HepG2 (cell line): ENCODE measurements around the gene MEGF11. TPM values are rescaled to one million over a fixed set of nuclear protein-coding genes. Genes with fewer than 3 reads are reported as not detected.

ENCODE experiments used
- ATAC-seq: fragments of 200-7000 bp; cut with Tn5 transposase; 3 replicates; pipeline ENCODE4 v1.9.1; 2020; ENCODE audit warnings: mild to moderate bottlenecking, moderate library complexity
- BruUV-seq: library from RNA; stranded (reverse); fragments of 400-500 nt; replicated peaks from 2 replicates; lab custom pipeline; 2021; lab: Mats Ljungman, UMichigan
- CTCF ChIA-PET: fragments of 300-600 bp; formaldehyde crosslinking; extraction: SDS; loops from one replicate; lab custom pipeline; 2021; ENCODE audit warnings: low total read pairs, inconsistent platforms, low intra/inter-chr PET ratio; lab: Yijun Ruan, JAX
- POLR2A ChIA-PET: fragments of 350-600 bp; sonication (Branson Sonifier 250); formaldehyde crosslinking; loops from one replicate; lab custom pipeline; 2020; ENCODE audit warnings: antibody characterized with exemption, inconsistent platforms; lab: Yijun Ruan, JAX
- DNase-seq: peaks from one replicate; pipeline ENCODE4 v3.0.0-alpha.2; 2015; ENCODE audit warnings: low spot score
- FAIRE-seq: peaks from 3 replicates; lab custom pipeline; 2011; peaks lifted over from hg19 to GRCh38; lab: Jason Lieb, UNC
- H2AFZ ChIP-seq: one replicate; pipeline ENCODE4 v1.6.1; 2011; ENCODE audit warnings: low read length, inconsistent platforms
- H3K27ac ChIP-seq: fragments of 300-600 bp; 3 replicates; pipeline ENCODE4 v1.8.0; 2011; ENCODE audit warnings: mixed run types, mild to moderate bottlenecking, mixed read lengths, low read length, inconsistent platforms; ENCODE audit not compliant: insufficient read depth; ENCODE audit errors: extremely low read length
- H3K27me3 ChIP-seq, 2 experiments: fragments of 200-600 bp in 1 of 2; 2 replicates in 1 of 2; 3 replicates in 1 of 2; pipeline versions ENCODE4 v1.6.0 to v1.8.0; 2011; ENCODE audit warnings: low read length in 2 of 2, mild to moderate bottlenecking in 2 of 2, moderate library complexity in 2 of 2, inconsistent platforms in 1 of 2; ENCODE audit not compliant: insufficient read depth in 2 of 2, control insufficient read depth in 1 of 2
- H3K36me3 ChIP-seq, 2 experiments: fragments of 200-600 bp in 1 of 2; replicated peaks in 1 of 2; 2 replicates in 1 of 2; 3 replicates in 1 of 2; pipeline versions ENCODE4 v1.5.1 to v1.8.0; 2011; ENCODE audit warnings: low read length in 2 of 2, inconsistent platforms in 1 of 2; ENCODE audit not compliant: insufficient read depth in 2 of 2, control insufficient read depth in 1 of 2
- H3K4me1 ChIP-seq: 2 replicates; pipeline ENCODE4 v1.5.1; 2012; ENCODE audit warnings: low read length, inconsistent platforms; ENCODE audit not compliant: insufficient read depth
- H3K4me2 ChIP-seq: 2 replicates; pipeline ENCODE4 v1.6.0; 2011; ENCODE audit warnings: low read depth, low read length, inconsistent platforms
- H3K4me3 ChIP-seq, 3 experiments: fragments of 200-600 bp in 1 of 3; sonication (generic), shearing (Covaris generic) in 1 of 3; replicated peaks in 1 of 3; 2 replicates each; pipeline ENCODE4 v1.5.1; 2011 to 2016; ENCODE audit warnings: low read length in 3 of 3, inconsistent platforms in 2 of 3, low read depth in 2 of 3, mild to moderate bottlenecking in 2 of 3, control low read depth in 1 of 3, mixed read lengths in 1 of 3; ENCODE audit not compliant: insufficient read depth in 1 of 3
- H3K79me2 ChIP-seq: one replicate; pipeline ENCODE4 v1.6.1; 2011; ENCODE audit warnings: low read length, inconsistent platforms; ENCODE audit not compliant: insufficient read depth
- H3K9ac ChIP-seq: 2 replicates; pipeline ENCODE4 v1.6.0; 2011; ENCODE audit warnings: mild to moderate bottlenecking, low read depth, low read length, inconsistent platforms; ENCODE audit not compliant: insufficient read depth
- H3K9me3 ChIP-seq: 2 replicates; pipeline ENCODE4 v1.5.1; 2012; ENCODE audit warnings: mild to moderate bottlenecking, low read length
- H4K20me1 ChIP-seq: 2 replicates; pipeline ENCODE4 v1.6.0; 2011; ENCODE audit warnings: inconsistent platforms, mild to moderate bottlenecking, low read length, moderate library complexity; ENCODE audit not compliant: insufficient read depth
- FOSL2 ChIP-seq: sonication (generic); formaldehyde crosslinking; IDR thresholded peaks from 2 replicates; pipeline ENCODE4 v1.4.0; 2020; ENCODE audit warnings: missing genetic modification reagents
- WGBS: methylation state at CpG from one replicate; pipeline ENCODE4 v1.1.6; 2017; ENCODE audit warnings: low lambda C conversion rate; 5-methylcytosine and 5-hydroxymethylcytosine counted together
- in situ Hi-C: cut with HindIII; loops from 2 replicates; pipeline ENCODE4 v1.10.0; 2017; ENCODE audit warnings: low pct_unique_long_range_greater_than_20kb; ENCODE audit not compliant: extremely low pct_ligation_motif_present
- intact Hi-C: fragments of 100-400 bp; cut with micrococcal nuclease; formaldehyde crosslinking; loops from one replicate; pipeline ENCODE4 v1.10.0; 2022; ENCODE audit not compliant: unreplicated experiment
- polyA plus RNA-seq, 8 experiments: library from polyadenylated mRNA; depleted of rRNA in 3 of 8; stranded (reverse) in 7 of 8; unstranded in 1 of 8; fragments of >200 nt; fragmentation: Illumina TruSeq in 4 of 8; extraction: Trizol in 4 of 8; gene quantifications; 2 replicates each; pipeline versions ENCODE4 v1.2.1 to v1.2.3, GENCODE V29; 2011 to 2016; ENCODE audit warnings: low read depth in 4 of 8, missing spikeins in 1 of 8, mixed read lengths in 1 of 8; ENCODE audit not compliant: insufficient read depth in 1 of 8
- total RNA-seq, 5 experiments: library from RNA; depleted of rRNA; stranded (reverse); fragments of >200 nt; fragmentation: Illumina TruSeq; extraction: Trizol; gene quantifications; 2 replicates each; pipeline ENCODE4 v1.2.3, GENCODE V29; 2016; ENCODE audit warnings: low read depth in 1 of 5
- TF ChIP-seq, protein P1 (sequence below): sonication (generic); formaldehyde crosslinking; IDR thresholded peaks from 2 replicates; pipeline ENCODE4 v1.5.0; 2020; ENCODE audit warnings: mild to moderate bottlenecking, missing genetic modification reagents, borderline replicate concordance

MEGF11 gene
- total and polyA plus RNA-seq, 2 of the 13 experiments (the other 11 are each of a cell fraction or from before 2014, with no cell fraction given): not detected

DNA sequence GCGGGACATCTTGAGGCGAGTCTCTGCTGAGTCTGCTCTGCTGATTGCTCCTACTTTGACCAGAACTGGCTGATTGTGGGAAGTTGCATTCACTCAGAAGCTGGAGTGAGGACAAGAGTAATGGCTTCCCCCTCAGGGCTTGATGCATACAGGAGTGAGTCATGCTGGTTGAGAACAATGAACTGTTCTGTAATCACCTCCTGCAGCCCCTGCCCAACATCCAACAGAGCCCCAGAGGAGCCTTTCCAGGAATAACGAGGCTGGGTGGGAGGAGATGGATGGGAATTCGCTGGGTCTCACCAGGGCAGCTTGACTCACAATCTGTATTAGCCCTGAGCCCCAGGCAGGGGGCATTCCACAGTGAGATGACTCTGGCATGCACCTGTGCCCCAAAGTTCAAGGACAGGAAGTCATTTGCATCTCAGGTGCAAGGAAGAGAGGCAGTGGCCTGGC lies 299.2 kb downstream of the MEGF11 start:
- H3K4me1 ChIP-seq: no peaks in the 10 kb centered on the region; the same call in 1 of the 2 replicates
- no peaks in the 10 kb centered on the region for H3K79me2 ChIP-seq
- H4K20me1 ChIP-seq: no peaks in the 10 kb centered on the region
- ATAC-seq (no peak), DNase-seq (no peak), FAIRE-seq (no peak)
- no peak overlapping the region for H3K9ac ChIP-seq
- peak; percentile 45; the same call in 1 of the 2 replicates for TF ChIP-seq FOSL2 (CRISPR knock-in tag)
- TF ChIP-seq, protein P1, sequence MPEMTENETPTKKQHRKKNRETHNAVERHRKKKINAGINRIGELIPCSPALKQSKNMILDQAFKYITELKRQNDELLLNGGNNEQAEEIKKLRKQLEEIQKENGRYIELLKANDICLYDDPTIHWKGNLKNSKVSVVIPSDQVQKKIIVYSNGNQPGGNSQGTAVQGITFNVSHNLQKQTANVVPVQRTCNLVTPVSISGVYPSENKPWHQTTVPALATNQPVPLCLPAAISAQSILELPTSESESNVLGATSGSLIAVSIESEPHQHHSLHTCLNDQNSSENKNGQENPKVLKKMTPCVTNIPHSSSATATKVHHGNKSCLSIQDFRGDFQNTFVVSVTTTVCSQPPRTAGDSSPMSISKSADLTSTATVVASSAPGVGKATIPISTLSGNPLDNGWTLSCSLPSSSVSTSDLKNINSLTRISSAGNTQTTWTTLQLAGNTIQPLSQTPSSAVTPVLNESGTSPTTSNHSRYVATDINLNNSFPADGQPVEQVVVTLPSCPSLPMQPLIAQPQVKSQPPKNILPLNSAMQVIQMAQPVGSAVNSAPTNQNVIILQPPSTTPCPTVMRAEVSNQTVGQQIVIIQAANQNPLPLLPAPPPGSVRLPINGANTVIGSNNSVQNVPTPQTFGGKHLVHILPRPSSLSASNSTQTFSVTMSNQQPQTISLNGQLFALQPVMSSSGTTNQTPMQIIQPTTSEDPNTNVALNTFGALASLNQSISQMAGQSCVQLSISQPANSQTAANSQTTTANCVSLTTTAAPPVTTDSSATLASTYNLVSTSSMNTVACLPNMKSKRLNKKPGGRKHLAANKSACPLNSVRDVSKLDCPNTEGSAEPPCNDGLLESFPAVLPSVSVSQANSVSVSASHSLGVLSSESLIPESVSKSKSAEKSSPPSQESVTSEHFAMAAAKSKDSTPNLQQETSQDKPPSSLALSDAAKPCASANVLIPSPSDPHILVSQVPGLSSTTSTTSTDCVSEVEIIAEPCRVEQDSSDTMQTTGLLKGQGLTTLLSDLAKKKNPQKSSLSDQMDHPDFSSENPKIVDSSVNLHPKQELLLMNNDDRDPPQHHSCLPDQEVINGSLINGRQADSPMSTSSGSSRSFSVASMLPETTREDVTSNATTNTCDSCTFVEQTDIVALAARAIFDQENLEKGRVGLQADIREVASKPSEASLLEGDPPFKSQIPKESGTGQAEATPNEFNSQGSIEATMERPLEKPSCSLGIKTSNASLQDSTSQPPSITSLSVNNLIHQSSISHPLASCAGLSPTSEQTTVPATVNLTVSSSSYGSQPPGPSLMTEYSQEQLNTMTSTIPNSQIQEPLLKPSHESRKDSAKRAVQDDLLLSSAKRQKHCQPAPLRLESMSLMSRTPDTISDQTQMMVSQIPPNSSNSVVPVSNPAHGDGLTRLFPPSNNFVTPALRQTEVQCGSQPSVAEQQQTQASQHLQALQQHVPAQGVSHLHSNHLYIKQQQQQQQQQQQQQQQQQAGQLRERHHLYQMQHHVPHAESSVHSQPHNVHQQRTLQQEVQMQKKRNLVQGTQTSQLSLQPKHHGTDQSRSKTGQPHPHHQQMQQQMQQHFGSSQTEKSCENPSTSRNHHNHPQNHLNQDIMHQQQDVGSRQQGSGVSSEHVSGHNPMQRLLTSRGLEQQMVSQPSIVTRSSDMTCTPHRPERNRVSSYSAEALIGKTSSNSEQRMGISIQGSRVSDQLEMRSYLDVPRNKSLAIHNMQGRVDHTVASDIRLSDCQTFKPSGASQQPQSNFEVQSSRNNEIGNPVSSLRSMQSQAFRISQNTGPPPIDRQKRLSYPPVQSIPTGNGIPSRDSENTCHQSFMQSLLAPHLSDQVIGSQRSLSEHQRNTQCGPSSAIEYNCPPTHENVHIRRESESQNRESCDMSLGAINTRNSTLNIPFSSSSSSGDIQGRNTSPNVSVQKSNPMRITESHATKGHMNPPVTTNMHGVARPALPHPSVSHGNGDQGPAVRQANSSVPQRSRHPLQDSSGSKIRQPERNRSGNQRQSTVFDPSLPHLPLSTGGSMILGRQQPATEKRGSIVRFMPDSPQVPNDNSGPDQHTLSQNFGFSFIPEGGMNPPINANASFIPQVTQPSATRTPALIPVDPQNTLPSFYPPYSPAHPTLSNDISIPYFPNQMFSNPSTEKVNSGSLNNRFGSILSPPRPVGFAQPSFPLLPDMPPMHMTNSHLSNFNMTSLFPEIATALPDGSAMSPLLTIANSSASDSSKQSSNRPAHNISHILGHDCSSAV (CRISPR knock-in tag): no peak
- CTCF ChIA-PET: no interaction called here
- H3K27ac ChIP-seq: no peak overlapping the region
- in situ Hi-C loops (no loop called here), intact Hi-C loops (no loop called here)
- no peaks in the 10 kb centered on the region for H3K27me3 ChIP-seq
- POLR2A ChIA-PET: no interaction called here
- no peaks in the 10 kb centered on the region for H3K9me3 ChIP-seq
- no peak overlapping the region for H3K4me2 ChIP-seq
- 31% methylated on average over 4 of the region's 4 CpGs for WGBS
- no peaks in the 10 kb centered on the region for H3K36me3 ChIP-seq
- H2AFZ ChIP-seq: no peak overlapping the region
- no peak overlapping the region for H3K4me3 ChIP-seq
- no TSS peak for BruUV-seq
